ENCODE data around the gene TRIM46.

TRIM46 gene

GRCh38 chr1:155169541-155169940 lies 4.1 kb upstream of the TRIM46 start:
- H3K27ac ChIP-seq: no peak overlapping the region
- H3K4me3 ChIP-seq (ENCODE audit: low read depth in 1 of 2, low read length in 1 of 2): no peak overlapping the region
- peaks cover 12% of the 10 kb centered on the region for H3K36me3 ChIP-seq
- peaks cover 32 to 41% of the 10 kb centered on the region in 2 experiments for H3K4me1 ChIP-seq (ENCODE audit: control insufficient read depth in 1 of 2, insufficient read depth in 1 of 2, low read depth in 1 of 2, low read length in 1 of 2)
- peaks cover 31% of the 10 kb centered on the region for H3K27me3 ChIP-seq
- no peak for TF ChIP-seq CTCF (IDR thresholded peaks at IDR 0.05)
- H3K9me3 ChIP-seq: no peaks in the 10 kb centered on the region

GRCh38 chr1:155170101-155170785 lies 3.4 kb upstream of the TRIM46 start:
- Histone ChIP-seq H3K4me1 (ENCODE audit: control insufficient read depth in 1 of 2, insufficient read depth in 1 of 2, low read depth in 1 of 2, low read length in 1 of 2) (peaks cover 35 to 48% of the 10 kb centered on the region in 2 experiments), H3K9me3 (no peaks in the 10 kb centered on the region)

GRCh38 chr1:155170806-155171205 lies 2.8 kb upstream of the TRIM46 start:
- Histone ChIP-seq H3K27ac (no peak overlapping the region), H3K4me1 (ENCODE audit: control insufficient read depth in 1 of 2, insufficient read depth in 1 of 2, low read depth in 1 of 2, low read length in 1 of 2) (peaks cover 36 to 48% of the 10 kb centered on the region in 2 experiments), H3K27me3 (peaks cover 38% of the 10 kb centered on the region), H3K9me3 (no peaks in the 10 kb centered on the region), H3K36me3 (peaks cover 12% of the 10 kb centered on the region), H3K4me3 (ENCODE audit: low read depth in 1 of 2, low read length in 1 of 2) (no peak overlapping the region)
- no peak for TF ChIP-seq CTCF (IDR thresholded peaks at IDR 0.05)

More at GRCh38 chr1:155170101-155170785, 3.4 kb upstream of the TRIM46 start:
- Histone ChIP-seq H3K4me3 (ENCODE audit: low read depth in 1 of 2, low read length in 1 of 2) (no peak overlapping the region), H3K27me3 (peaks cover 38% of the 10 kb centered on the region), H3K36me3 (peaks cover 12% of the 10 kb centered on the region), H3K27ac (no peak overlapping the region)
- TF ChIP-seq CTCF (IDR thresholded peaks at IDR 0.05): no peak

- no peak for TF ChIP-seq CTCF (IDR thresholded peaks at IDR 0.05)
- H3K4me1 ChIP-seq (ENCODE audit: control insufficient read depth in 1 of 2, insufficient read depth in 1 of 2, low read depth in 1 of 2, low read length in 1 of 2): peaks cover 40 to 48% of the 10 kb centered on the region in 2 experiments
Observed at GRCh38 chr1:155171836-155172731, 1.6 kb upstream of the TRIM46 start.

GRCh38 chr1:155172732-155173477 lies 744 bp upstream of the TRIM46 start, which contains the start of gene KRTCAP2:
TSS of gene KRTCAP2 (minus strand) at chr1:155173304. CDS start at chr1:155173224, 80 bp downstream.
- Histone ChIP-seq H3K27ac (peak within 1 kb of the TSS; percentile 75), H3K9me3 (no peaks in the 10 kb centered on the region), H3K36me3 (peaks cover 12% of the 10 kb centered on the region), H3K27me3 (peaks cover 19% of the 10 kb centered on the region), H3K4me1 (ENCODE audit: control insufficient read depth in 1 of 2, insufficient read depth in 1 of 2, low read depth in 1 of 2, low read length in 1 of 2) (peaks cover 33 to 40% of the 10 kb centered on the region in 2 experiments), H3K4me3 (ENCODE audit: low read depth in 1 of 2, low read length in 1 of 2) (peak within 1 kb of the TSS; percentile 85 to 87)
- TF ChIP-seq CTCF (IDR thresholded peaks at IDR 0.05): peak; percentile 96

More at GRCh38 chr1:155171836-155172731, 1.6 kb upstream of the TRIM46 start:
- Histone ChIP-seq H3K4me3 (ENCODE audit: low read depth in 1 of 2, low read length in 1 of 2) (peak overlapping the region; percentile 85 to 87), H3K36me3 (peaks cover 12% of the 10 kb centered on the region), H3K9me3 (no peaks in the 10 kb centered on the region), H3K27me3 (peaks cover 26% of the 10 kb centered on the region), H3K27ac (peak overlapping the region; percentile 75)

Data from neutrophil (primary cell).